ENCODE data around the gene SLC4A11. TPM values are rescaled to one million over a fixed set of nuclear protein-coding genes. Genes with fewer than 3 reads are reported as not detected.

The SLC4A11 gene
- polyA plus RNA-seq, 1 donor (not counting 4 experiments of a cell fraction or from before 2014, with no cell fraction given): 4.7 TPM

- H3K27ac ChIP-seq (ENCODE audit: control insufficient read depth, insufficient read depth, low read length): no peak overlapping the region
- peaks cover 2% of the 10 kb centered on the region for H3K9me1 ChIP-seq (ENCODE audit: control insufficient read depth, extremely low read depth, insufficient read depth, low read length)
- H3K4me2 ChIP-seq (ENCODE audit: control insufficient read depth, extremely low read depth, insufficient read depth, low read depth, low read length): no peak overlapping the region
- dilution Hi-C loops (cut with MboI; ENCODE audit: extremely low pct_ligation_motif_present, low sequenced_read_pairs): no loop called here
- H3K4me3 ChIP-seq (ENCODE audit: control insufficient read depth in 2 of 3, extremely low read depth in 1 of 3, insufficient read depth in 2 of 3, low read depth in 1 of 3, low read length in 3 of 3): no peak overlapping the region
- DNase-seq (ENCODE audit: low read depth, low spot score): no peak
- no peaks in the 10 kb centered on the region for H3K79me2 ChIP-seq (ENCODE audit: control insufficient read depth, insufficient read depth, low read length)
- H3K36me3 ChIP-seq (ENCODE audit: control insufficient read depth in 2 of 2, extremely low read depth in 1 of 2, insufficient read depth in 2 of 2, low read length in 2 of 2): peaks cover 0 to 9% of the 10 kb centered on the region in 2 experiments
- H3K27me3 ChIP-seq (ENCODE audit: control insufficient read depth, extremely low read depth, insufficient read depth, low read length): no peaks in the 10 kb centered on the region
- H3K9ac ChIP-seq (ENCODE audit: control insufficient read depth, extremely low read depth, insufficient read depth, low read length): no peak overlapping the region
- FAIRE-seq: peak; percentile 97
- H3K4me1 ChIP-seq (ENCODE audit: control insufficient read depth, extremely low read depth, insufficient read depth, low read length): peaks cover 25% of the 10 kb centered on the region
- TF ChIP-seq EZH2 (IDR thresholded peaks at IDR 0.05; ENCODE audit: low read length) (no peak), CTCF (optimal IDR thresholded peaks at IDR 0.05 in 1 of 3, IDR thresholded peaks at IDR 0.05 in 1 of 3, conservative IDR thresholded peaks at IDR 0.05 in 1 of 3; ENCODE audit: extremely low read depth in 1 of 3, insufficient read depth in 2 of 3, low read length in 3 of 3) (no peak)
- H3K9me3 ChIP-seq (ENCODE audit: control insufficient read depth, low read depth, low read length): no peaks in the 10 kb centered on the region
- H4K20me1 ChIP-seq (ENCODE audit: control insufficient read depth, extremely low read depth, insufficient read depth, low read length): peaks cover 8% of the 10 kb centered on the region
- H2AFZ ChIP-seq (ENCODE audit: control insufficient read depth, low read length): no peak overlapping the region
Observed at GRCh38 chr20:3235666-3236324, 3.2 kb downstream of the SLC4A11 start.

- H3K79me2 ChIP-seq (ENCODE audit: control insufficient read depth, insufficient read depth, low read length): no peaks in the 10 kb centered on the region
- dilution Hi-C loops (cut with MboI; ENCODE audit: extremely low pct_ligation_motif_present, low sequenced_read_pairs): no loop called here
- peaks cover 0 to 12% of the 10 kb centered on the region in 2 experiments for H3K36me3 ChIP-seq (ENCODE audit: control insufficient read depth in 2 of 2, extremely low read depth in 1 of 2, insufficient read depth in 2 of 2, low read length in 2 of 2)
- peaks cover 19% of the 10 kb centered on the region for H3K4me1 ChIP-seq (ENCODE audit: control insufficient read depth, extremely low read depth, insufficient read depth, low read length)
- FAIRE-seq: no peak
- H3K4me3 ChIP-seq (ENCODE audit: control insufficient read depth in 2 of 3, extremely low read depth in 1 of 3, insufficient read depth in 2 of 3, low read depth in 1 of 3, low read length in 3 of 3): no peak overlapping the region
- H3K27me3 ChIP-seq (ENCODE audit: control insufficient read depth, extremely low read depth, insufficient read depth, low read length): no peaks in the 10 kb centered on the region
- no peak for DNase-seq (ENCODE audit: low read depth, low spot score)
- H3K27ac ChIP-seq (ENCODE audit: control insufficient read depth, insufficient read depth, low read length): no peak overlapping the region
- TF ChIP-seq EZH2 (IDR thresholded peaks at IDR 0.05; ENCODE audit: low read length) (no peak), CTCF (optimal IDR thresholded peaks at IDR 0.05 in 1 of 3, IDR thresholded peaks at IDR 0.05 in 1 of 3, conservative IDR thresholded peaks at IDR 0.05 in 1 of 3; ENCODE audit: extremely low read depth in 1 of 3, insufficient read depth in 2 of 3, low read length in 3 of 3) (no peak)
- H3K9ac ChIP-seq (ENCODE audit: control insufficient read depth, extremely low read depth, insufficient read depth, low read length): no peak overlapping the region
- H4K20me1 ChIP-seq (ENCODE audit: control insufficient read depth, extremely low read depth, insufficient read depth, low read length): peaks cover 8% of the 10 kb centered on the region
- H3K9me3 ChIP-seq (ENCODE audit: control insufficient read depth, low read depth, low read length): no peaks in the 10 kb centered on the region
- H3K4me2 ChIP-seq (ENCODE audit: control insufficient read depth, extremely low read depth, insufficient read depth, low read depth, low read length): no peak overlapping the region
- peaks cover 2% of the 10 kb centered on the region for H3K9me1 ChIP-seq (ENCODE audit: control insufficient read depth, extremely low read depth, insufficient read depth, low read length)
- H2AFZ ChIP-seq (ENCODE audit: control insufficient read depth, low read length): no peak overlapping the region
Observed at GRCh38 chr20:3233991-3234498, 4.9 kb downstream of the SLC4A11 start.

Data from keratinocyte (primary cell).